SU-DHL-6 (cell line): Measurements from ENCODE around the gene NAA40.

Experiments
- H2AFZ ChIP-seq: fragments of 200-600 bp; sonication (generic); 2 replicates; pipeline ENCODE4 v1.6.1; 2014; ENCODE audit warnings: low read depth, mild to moderate bottlenecking, moderate library complexity, mixed read lengths, antibody characterized with exemption, low read length; ENCODE audit not compliant: severe bottlenecking
- H3F3A ChIP-seq: fragments of 200-600 bp; shearing (Covaris generic); 2 replicates; pipeline ENCODE4 v1.6.0; 2016; ENCODE audit warnings: antibody characterized with exemption, mild to moderate bottlenecking; ENCODE audit not compliant: insufficient read depth
- H3K27ac ChIP-seq: fragments of 200-600 bp; sonication (generic); 2 replicates; pipeline ENCODE4 v1.5.1; 2016; ENCODE audit warnings: low read depth, mild to moderate bottlenecking, low read length, moderate library complexity, mixed read lengths
- H3K27me3 ChIP-seq: fragments of 200-600 bp; sonication (generic), shearing (Covaris generic); 2 replicates; pipeline ENCODE4 v1.6.0; 2014; ENCODE audit warnings: mild to moderate bottlenecking, low read length
- H3K36me3 ChIP-seq: fragments of 200-600 bp; sonication (generic); 2 replicates; pipeline ENCODE4 v1.6.1; 2014; ENCODE audit warnings: mild to moderate bottlenecking, low read length, mixed read lengths
- H3K4me2 ChIP-seq: fragments of 300-600, 200-600 bp; shearing (Covaris generic), sonication (generic); 2 replicates; pipeline ENCODE4 v1.6.0; 2014; ENCODE audit warnings: low read length, low read depth, mild to moderate bottlenecking; ENCODE audit not compliant: poor library complexity, severe bottlenecking
- H3K4me3 ChIP-seq: fragments of 200-600 bp; sonication (generic); 2 replicates; pipeline ENCODE4 v1.5.1; 2014; ENCODE audit warnings: antibody characterized with exemption, low read length, mild to moderate bottlenecking, mixed read lengths; ENCODE audit not compliant: insufficient read depth, poor library complexity, severe bottlenecking
- H3K79me2 ChIP-seq: fragments of 200-600 bp; sonication (generic); 2 replicates; pipeline ENCODE4 v1.6.1; 2014; ENCODE audit warnings: mild to moderate bottlenecking, low read length, moderate library complexity; ENCODE audit not compliant: insufficient read depth
- H3K9ac ChIP-seq: fragments of 200-600 bp; sonication (generic); 2 replicates; pipeline ENCODE4 v1.7.0; 2014; ENCODE audit warnings: mild to moderate bottlenecking, low read length
- H3K9me2 ChIP-seq: fragments of 200-600 bp; sonication (generic); replicated peaks from 2 replicates; pipeline ENCODE4 v1.6.1; 2014; ENCODE audit warnings: low read length; ENCODE audit not compliant: insufficient read depth
- H3K9me3 ChIP-seq: fragments of 200-600 bp; sonication (generic); 2 replicates; pipeline ENCODE4 v1.6.1; 2014; ENCODE audit warnings: low read length, mixed read lengths; ENCODE audit not compliant: insufficient read depth
- H4K20me1 ChIP-seq: fragments of 200-600 bp; sonication (generic); 2 replicates; pipeline ENCODE4 v1.6.1; 2014; ENCODE audit warnings: low read depth, mild to moderate bottlenecking, antibody characterized with exemption, low read length, moderate library complexity, mixed read lengths
- CTCF ChIP-seq: fragments of 200-600 bp; sonication (generic); IDR thresholded peaks from one replicate; pipeline ENCODE4 v1.5.1; 2017; ENCODE audit warnings: antibody characterized with exemption, mild to moderate bottlenecking, low read length, moderate library complexity; ENCODE audit not compliant: insufficient read depth, poor library complexity, severe bottlenecking
- EZH2phosphoT487 ChIP-seq: fragments of 200-600 bp; sonication (generic), shearing (Covaris generic); conservative IDR thresholded peaks from 2 replicates; pipeline ENCODE4 v1.6.1; 2018; ENCODE audit warnings: mild to moderate bottlenecking, antibody characterized with exemption, low read length, moderate library complexity, mixed read lengths

NAA40 gene

DNA sequence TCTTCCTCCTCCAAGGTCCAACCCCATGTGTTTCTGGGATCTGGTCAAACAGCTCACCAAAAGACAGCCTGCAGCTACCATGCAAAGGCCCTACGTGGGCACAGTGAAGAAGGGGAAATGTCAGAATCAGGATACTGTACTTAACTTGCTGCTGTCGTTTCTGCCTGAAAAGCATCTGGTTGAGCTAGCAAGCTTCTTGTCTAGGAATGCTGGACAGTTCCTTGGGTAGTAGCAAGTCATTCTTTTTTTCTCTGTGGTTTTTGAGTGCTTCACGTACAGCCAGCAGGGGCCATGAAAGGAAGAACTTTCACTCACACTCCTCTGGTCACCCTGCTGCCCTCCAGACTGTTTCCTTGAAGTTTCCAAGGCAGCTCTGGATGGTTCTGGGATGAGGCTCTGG, 46.6 kb upstream of the NAA40 start:
- Histone ChIP-seq H3K9me2 (no peaks in the 10 kb centered on the region), H3K9ac (no peak overlapping the region), H2AFZ (no peak overlapping the region), H3F3A (no peaks in the 10 kb centered on the region), H3K4me3 (no peak overlapping the region), H3K4me2 (no peak overlapping the region), H3K79me2 (peaks cover 59% of the 10 kb centered on the region), H3K27ac (no peak overlapping the region), H4K20me1 (peaks cover 7% of the 10 kb centered on the region), H3K9me3 (no peaks in the 10 kb centered on the region), H3K27me3 (no peaks in the 10 kb centered on the region), H3K36me3 (no peaks in the 10 kb centered on the region; the same call in 1 of the 2 replicates)
- TF ChIP-seq CTCF: no peak

- H4K20me1 ChIP-seq: peaks cover 7% of the 10 kb centered on the region
Measured at GRCh38 chr11:63893355-63893754, 45.4 kb upstream of the NAA40 start.

DNA sequence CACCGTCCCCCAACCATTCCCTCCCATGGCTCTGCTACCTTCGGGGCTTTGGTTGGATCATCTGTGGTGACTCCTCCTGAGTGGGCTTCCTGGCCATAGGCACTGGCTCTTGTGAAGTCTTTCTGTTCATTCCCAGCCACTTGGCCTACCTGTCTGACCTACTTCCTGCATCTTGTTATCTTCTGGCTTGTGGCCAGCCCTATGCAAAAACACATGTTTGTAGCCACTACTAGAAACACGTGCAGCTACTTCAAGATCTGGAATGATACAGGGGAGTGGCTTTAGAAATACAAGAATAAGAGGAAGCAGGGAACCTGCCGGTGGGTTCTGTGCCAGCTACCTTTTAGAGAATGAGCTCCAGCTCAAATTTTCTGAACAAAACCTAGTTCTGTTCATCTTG, 42.7 kb upstream of the NAA40 start:
- Histone ChIP-seq H3K27ac (no peak overlapping the region), H3K4me2 (no peak overlapping the region), H3K9me3 (no peaks in the 10 kb centered on the region), H3F3A (no peaks in the 10 kb centered on the region), H3K9ac (no peak overlapping the region), H4K20me1 (peaks cover 7% of the 10 kb centered on the region), H3K36me3 (peaks cover 3% of the 10 kb centered on the region; the same call in 1 of the 2 replicates), H3K9me2 (no peaks in the 10 kb centered on the region), H3K4me3 (no peak overlapping the region), H2AFZ (no peak overlapping the region), H3K79me2 (peaks cover 28% of the 10 kb centered on the region), H3K27me3 (no peaks in the 10 kb centered on the region)
- TF ChIP-seq CTCF: no peak
- no peak for TF ChIP-seq EZH2phosphoT487

More at GRCh38 chr11:63893355-63893754, 45.4 kb upstream of the NAA40 start:
- H2AFZ ChIP-seq: no peak overlapping the region
- H3K79me2 ChIP-seq: peaks cover 50% of the 10 kb centered on the region
- H3K4me2 ChIP-seq: no peak overlapping the region
- no peak overlapping the region for H3K4me3 ChIP-seq
- no peaks in the 10 kb centered on the region; the same call in 1 of the 2 replicates for H3K36me3 ChIP-seq
- no peak overlapping the region for H3K27ac ChIP-seq
- H3K9me2 ChIP-seq: no peaks in the 10 kb centered on the region
- no peak for TF ChIP-seq EZH2phosphoT487
- TF ChIP-seq CTCF: no peak
- H3F3A ChIP-seq: no peaks in the 10 kb centered on the region
- H3K9ac ChIP-seq: no peak overlapping the region
- no peaks in the 10 kb centered on the region for H3K9me3 ChIP-seq
- no peaks in the 10 kb centered on the region for H3K27me3 ChIP-seq
